K562 (cell line): ENCODE data around the gene NQO2.

Source experiments
- TEAD4 ChIP-seq, 2 experiments: sonication (generic) in 1 of 2; formaldehyde crosslinking in 1 of 2; IDR thresholded peaks; 2 replicates each; pipeline versions ENCODE4 v1.6.1 to v1.8.0; 2012 to 2022; ENCODE audit warnings: borderline replicate concordance in 1 of 2, inconsistent platforms in 1 of 2, low read length in 1 of 2, mild to moderate bottlenecking in 1 of 2, missing genetic modification reagents in 1 of 2
- ZNF780A ChIP-seq: fragments of 250-450 bp; sonication (Bioruptor Pico); IDR thresholded peaks from 2 replicates; pipeline ENCODE4 v1.5.0; 2021; ENCODE audit warnings: mild to moderate bottlenecking
- TF ChIP-seq, protein P1 (sequence below), 3 experiments: IDR thresholded peaks in 2 of 3; conservative IDR thresholded peaks in 1 of 3; 2 replicates each; pipeline ENCODE4 v1.5.1; 2011 to 2012; ENCODE audit warnings: low read length in 3 of 3, mild to moderate bottlenecking in 3 of 3, control low read depth in 2 of 3, improper control_type of control experiment in 1 of 3, inconsistent platforms in 1 of 3, low read depth in 1 of 3, mixed read lengths in 1 of 3, moderate library complexity in 1 of 3; ENCODE audit not compliant: insufficient read depth in 2 of 3

DNA sequence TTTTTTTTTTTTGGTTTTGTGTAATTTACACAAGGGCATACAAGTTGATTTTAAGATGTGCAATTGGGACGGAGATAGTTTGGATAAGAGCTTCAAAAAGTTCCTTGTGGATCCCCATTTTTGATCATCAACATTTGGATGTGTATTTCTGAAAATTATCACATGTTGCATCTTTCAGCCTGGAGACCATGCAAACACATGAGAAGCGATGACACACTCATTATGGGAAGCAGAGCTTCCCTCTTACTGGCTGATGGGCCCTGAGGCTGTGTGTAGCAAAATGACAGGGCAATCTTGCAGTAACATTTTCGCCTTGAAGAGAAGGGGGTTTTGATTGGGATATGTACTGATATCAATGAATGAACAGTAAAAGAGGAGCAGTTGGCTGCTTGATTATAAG lies 46.6 kb downstream of the NQO2 start:
- TF ChIP-seq, protein P1, sequence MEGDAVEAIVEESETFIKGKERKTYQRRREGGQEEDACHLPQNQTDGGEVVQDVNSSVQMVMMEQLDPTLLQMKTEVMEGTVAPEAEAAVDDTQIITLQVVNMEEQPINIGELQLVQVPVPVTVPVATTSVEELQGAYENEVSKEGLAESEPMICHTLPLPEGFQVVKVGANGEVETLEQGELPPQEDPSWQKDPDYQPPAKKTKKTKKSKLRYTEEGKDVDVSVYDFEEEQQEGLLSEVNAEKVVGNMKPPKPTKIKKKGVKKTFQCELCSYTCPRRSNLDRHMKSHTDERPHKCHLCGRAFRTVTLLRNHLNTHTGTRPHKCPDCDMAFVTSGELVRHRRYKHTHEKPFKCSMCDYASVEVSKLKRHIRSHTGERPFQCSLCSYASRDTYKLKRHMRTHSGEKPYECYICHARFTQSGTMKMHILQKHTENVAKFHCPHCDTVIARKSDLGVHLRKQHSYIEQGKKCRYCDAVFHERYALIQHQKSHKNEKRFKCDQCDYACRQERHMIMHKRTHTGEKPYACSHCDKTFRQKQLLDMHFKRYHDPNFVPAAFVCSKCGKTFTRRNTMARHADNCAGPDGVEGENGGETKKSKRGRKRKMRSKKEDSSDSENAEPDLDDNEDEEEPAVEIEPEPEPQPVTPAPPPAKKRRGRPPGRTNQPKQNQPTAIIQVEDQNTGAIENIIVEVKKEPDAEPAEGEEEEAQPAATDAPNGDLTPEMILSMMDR (IDR thresholded peaks at IDR 0.05 in 2 of 3, conservative IDR thresholded peaks at IDR 0.05 in 1 of 3; ENCODE audit: insufficient read depth in 2 of 3, low read depth in 1 of 3, low read length in 3 of 3), result no peak
- TF ChIP-seq ZNF780A (CRISPR knock-in tag), result no peak
- TF ChIP-seq TEAD4 (IDR thresholded peaks at IDR 0.05; ENCODE audit: low read length), result no peak
- no peak for TF ChIP-seq TEAD4 (CRISPR knock-in tag; IDR thresholded peaks at IDR 0.05; ENCODE audit: borderline replicate concordance)
